DMS153 treated with DMSO at 0.1 percent for 48 hours (cell line): ENCODE results near the gene INPP5J.
"Not testable (repeated sequence)": the region's sequence is repeated elsewhere in the genome, so short reads cannot be mapped to it uniquely, and the experiment has no call there.

Experiments used
- DNase-seq: peaks from one replicate; lab custom pipeline; 2025; ENCODE audit not compliant: unreplicated experiment; lab: John Stamatoyannopoulos, UW

INPP5J gene

DNA sequence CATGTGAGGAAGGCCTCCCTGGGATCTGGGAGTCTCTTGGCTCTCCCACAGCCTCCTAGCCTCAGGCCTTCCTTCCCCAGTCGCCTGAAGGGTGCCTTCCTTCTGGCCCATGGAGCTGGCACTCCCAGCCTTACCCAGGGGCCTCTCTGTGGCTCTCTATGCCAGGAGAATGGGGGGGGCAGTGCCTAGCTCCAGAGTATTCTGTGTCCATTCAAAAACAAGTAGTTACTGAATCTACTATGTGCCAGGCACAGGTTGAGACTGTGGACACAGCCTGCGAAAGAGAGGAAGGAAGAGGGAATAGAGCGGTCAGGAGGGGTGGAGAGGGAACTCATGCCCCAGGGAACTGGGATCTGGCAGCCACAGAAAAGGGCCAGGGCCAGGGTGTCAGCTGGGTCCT, 20.3 kb downstream of the INPP5J start:
- DNase-seq: no peak

DNA sequence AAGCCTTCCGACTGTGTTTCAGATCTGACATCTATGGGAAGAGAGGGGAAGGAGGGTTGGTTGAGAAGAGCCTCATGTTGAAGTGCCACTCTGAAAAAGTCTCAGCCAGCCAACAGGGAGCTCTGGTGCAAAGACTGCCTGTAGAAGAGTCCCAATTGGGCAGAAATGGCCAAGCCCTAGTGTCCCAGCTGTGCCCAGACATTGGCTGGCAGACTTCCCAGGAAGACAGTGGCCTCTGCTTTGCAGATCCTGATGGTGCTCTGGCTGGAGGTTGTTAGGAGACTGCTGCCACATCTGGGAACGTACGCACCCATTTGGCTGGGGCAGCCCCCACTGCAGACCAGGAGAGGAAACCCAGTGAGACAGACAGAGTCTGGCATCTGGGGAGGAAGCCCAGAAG, 20.8 kb downstream of the INPP5J start:
- no peak for DNase-seq

DNA sequence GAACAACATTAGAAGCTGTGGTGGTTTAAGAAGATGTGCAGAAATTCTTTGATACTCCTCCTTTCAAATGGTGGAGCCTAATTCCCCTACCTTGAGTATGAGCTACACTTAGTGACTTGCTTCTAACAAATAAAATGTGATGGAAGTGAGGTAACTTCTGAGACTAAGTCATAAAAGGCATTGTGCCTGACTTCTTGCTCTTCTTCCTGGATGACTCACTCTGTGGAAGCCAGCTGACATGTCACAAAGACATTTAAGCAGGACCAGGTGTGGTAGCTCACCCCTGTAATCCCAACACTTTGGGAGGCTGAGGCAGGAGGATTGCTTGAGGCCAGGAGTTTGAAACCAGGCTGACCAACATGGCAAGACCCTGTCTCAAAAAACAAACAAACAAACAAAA, 21.5 kb downstream of the INPP5J start:
- no peak for DNase-seq

DNA sequence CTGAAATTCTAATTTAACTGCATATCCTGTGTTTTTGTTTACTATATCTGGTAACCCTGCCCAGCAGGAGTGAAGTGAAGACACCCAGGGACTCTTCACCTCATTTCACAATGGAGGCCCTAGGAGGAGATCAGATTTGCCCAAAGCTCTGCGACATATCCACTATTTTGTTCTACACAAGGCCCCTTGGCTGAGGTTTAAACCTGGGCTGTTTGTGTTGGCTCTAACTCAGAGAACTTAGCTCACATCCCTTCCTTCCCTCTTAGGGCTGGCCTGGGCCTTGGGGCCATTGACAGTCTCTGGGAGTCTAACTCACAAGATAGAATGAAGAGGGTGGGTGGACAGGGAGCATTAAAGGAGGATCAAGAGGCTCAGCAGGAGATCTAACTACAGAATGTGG, 25.7 kb downstream of the INPP5J start:
- DNase-seq: no peak

DNA sequence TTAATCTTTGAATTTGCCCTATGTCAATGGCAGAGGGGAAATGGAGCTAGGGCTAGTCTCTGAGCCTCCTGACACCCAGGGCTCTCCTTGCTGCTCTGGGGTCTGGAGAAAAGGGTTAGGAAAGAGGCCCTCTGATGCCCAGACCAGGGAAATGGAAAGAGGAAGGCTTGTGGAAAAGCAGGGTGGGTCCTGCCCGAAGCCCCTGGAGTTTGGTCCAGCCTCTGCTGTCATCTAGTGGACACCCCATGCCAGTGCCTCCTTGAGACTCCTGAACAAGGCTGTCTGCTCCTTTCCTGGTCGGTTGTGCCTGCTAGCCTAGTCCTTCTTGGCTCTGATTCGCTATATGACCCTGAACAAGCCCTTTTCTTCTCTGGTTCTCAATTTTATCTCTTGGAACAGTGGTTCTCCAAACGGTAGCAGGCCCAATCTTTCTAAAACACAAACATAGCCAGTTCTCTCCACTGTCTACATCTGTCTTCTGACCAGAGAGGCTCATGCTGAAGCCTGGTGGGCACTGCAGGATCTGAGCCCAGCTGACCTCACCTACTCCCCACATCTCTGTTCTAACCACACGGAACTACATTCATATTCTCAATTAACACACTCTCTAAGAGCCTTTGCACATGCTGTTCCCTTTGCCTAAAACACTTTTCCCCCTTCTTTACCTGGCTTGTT, 26.3 kb downstream of the INPP5J start:
- DNase-seq: peak; percentile 68

DNA sequence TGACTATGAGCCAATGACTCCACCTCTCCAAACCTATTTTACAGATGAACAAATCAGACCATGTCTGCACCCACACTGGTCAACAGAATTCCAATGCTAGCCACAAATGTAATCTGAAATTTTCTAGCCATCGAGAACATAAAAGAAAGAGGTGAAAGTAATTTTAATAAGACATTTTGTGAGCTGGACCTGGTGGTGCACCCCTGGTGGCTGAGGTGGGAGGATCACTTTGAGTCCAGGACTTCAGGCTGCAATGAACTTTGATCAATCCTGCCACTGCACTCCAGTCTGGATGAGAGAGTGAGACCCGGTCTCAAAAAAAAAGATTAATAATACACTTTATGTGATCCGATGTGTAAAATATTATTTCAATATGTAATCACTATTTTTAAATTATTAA, 27.8 kb downstream of the INPP5J start:
- DNase-seq: no peak

DNA sequence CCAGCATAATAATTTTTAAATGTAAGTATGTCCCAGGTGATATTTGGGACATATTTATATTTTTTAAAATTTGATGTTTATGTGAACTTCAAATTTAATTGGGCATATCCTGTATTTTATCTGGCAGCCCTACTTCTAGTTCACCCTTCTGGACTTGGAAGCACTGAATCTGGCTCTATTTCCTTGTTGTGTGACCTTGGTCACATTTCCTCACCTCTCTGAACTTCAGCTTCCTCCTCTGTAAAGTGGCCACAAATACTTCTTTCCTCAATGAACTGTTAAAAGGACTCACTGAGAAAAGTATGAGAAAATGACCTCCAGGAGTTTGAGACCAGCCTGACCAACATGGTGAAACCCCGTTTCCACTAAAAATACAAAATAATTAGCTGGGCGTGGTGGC, 29.1 kb downstream of the INPP5J start:
- no peak for DNase-seq

DNA sequence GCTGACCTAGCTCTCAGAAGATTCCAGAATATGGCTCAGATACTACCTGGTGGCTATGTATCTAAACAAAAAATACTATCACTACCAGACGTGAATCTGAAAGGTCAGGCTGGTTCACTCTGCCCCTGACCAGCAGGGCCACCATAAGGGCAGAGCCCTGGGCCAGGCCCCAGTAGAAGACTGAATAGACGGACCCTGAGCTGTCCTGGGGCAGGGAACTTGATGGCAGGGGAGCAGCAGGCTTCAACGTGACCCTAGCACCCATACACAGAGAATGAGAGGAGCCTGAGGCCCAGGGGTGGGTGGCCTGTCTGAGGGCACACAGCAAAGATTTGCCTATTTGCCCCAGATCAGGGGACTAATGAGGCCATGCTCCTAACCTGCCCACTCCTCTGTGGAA, 30.6 kb downstream of the INPP5J start:
- DNase-seq: no peak

DNA sequence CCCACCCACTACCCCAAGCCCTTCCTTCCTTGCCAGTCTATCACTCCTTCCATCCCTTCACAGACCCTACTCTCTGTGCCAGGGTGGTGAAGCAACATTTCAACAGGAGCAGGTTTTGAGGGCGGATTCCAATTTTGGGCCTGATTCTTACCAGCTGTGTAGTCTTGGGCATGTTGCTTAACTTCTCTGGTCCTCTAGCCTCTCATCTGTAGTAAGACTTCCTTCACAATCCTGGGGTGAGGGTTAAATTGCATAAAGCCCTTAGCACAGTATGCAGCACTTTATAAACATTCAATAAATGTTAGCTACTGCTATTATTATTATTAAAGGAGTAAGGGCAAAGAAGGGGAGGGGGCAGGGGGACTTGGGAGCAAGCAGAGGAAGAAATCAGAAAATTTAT, 32.2 kb downstream of the INPP5J start:
- DNase-seq: no peak

DNA sequence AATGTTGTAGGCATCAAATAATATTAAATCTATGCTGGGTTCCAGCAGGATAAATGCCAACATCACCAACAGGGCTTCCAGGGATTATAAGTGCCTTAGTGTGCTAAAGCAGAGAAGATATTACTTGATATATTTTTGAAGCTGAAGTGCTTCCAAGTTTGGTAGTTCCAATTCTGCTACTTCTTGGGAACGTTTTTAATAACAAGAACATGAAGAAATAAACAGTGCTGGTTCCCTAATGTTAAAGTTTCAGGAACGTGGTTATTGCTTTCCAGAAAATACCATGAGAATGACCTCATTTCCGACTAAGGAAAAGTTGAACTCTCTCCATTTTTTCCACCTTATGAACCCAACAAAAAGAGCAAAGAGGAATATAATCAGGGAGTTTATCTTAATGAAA, 32.7 kb downstream of the INPP5J start:
- no peak for DNase-seq

DNA sequence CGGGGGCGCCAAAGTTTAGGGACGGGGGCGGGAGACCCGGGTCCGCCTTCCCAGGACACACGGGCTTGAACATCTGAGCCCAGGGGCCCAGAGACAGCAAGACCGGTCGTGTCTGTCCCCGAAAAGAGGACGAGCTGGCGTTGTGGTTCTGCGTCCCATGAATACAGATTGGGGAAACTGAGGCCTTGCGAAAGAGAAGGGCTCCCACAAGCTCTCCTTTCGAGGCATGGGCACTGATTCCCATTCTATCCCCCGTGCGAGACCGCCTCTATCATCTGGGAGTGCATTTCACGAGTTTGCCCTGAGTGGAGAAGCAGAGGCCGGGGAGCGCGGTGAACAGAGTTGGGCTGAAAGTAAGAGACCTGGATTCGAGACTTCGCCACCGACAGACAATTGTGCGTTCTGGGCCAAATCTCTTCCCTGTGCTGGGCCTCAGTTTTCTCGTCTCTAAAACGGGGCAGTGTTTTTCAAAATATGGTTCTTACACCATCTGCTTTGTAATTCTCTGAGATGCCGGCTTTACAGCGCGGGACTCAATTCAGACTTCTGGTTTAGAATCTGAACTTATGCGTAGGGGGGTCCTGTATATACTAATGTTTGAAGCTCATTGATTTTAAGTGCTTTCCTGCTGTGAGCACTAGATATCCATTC, 37.7 kb downstream of the INPP5J start:
- no peak for DNase-seq

DNA sequence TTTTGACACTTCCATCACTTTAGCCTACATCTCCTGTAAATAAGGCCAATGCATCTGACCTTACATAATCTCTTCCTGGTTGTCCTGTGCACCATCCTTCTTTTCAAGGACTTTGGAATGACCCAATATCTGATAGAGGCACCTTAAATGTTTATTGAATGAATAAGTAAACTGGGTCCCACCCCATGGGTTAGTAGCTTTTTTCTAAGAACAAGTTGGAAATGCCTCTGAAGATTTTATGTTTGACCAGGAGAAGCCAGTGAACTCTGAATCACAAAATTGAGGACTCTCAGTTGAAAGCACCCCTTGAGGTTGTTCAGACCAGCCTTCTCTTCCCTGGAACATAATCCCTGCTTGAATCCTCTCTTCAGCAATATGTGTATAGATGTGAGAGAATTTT, 38.6 kb downstream of the INPP5J start:
- no peak for DNase-seq

DNA sequence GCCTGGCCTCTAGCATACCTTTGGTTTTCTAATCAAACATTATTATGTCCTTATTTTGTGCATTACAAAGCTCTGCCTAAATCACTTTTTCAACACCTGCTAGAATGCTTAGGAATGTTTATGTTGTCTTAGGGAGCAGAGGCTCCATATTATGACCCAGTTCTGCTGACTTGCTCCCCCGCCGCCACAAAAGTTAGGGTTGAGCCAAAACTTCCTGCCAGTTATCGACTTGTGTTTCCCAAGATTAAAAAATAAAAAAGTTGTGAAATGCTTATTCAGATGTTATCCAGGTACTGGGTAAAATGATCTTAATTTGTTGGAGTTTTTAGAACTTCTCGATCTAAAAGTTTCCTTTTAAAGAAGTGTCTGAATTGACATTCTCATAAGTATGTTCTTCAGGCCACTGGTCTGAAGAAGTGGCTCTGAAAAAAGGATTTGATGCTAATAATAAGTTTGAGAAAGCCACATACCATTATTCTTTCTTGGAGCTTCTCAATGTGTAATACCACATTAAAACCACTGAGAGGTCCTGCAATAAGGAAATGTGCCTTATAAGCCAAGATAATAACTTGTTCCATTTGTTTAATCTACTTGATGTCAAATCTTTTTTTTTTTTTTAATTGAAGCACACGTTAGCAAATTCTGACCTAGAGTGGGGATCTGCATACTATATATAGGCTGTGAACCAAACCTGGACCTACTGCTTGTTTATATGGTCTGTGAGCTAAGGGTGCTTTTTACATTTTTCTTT, 39.4 kb downstream of the INPP5J start:
- DNase-seq: no peak

DNA sequence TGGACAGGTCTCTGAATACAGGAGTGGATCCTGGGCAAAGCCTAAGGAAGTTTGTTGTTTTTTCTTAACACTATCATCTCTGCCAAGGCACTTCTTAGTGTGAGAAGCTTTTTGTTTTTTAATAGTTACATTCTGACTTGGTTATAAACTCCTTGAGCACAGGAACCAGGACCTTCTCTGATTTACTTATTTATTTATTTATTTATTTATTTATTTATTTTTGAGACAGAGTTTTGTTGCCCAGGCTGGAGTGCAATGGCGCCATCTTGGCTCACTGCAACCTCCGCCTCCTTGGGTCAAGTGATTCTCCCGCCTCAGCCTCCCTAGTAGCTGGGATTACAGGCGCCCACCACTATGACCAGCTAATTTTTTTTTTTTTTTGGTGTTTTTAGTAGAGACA, 48.2 kb downstream of the INPP5J start:
- no peak for DNase-seq

DNA sequence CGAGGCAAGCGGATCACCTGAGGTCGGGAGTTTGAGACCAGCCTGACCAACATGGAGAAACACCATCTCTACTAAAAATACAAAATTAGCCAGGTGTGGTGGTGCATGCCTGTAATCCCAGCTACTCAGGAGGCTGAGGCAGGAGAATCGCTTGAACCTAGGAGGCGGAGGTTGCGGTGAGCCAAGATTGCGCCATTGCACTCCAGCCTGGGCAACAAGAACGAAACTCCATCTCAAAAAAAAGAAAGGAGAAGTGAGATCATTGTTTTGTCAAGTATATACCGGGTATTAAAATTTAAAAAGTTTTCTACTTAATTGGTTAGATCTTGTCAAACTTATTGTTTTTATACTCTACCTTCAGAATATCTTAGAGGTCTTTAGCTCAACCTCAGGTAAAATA, 49.0 kb downstream of the INPP5J start:
- not testable (repeated sequence) for DNase-seq

DNA sequence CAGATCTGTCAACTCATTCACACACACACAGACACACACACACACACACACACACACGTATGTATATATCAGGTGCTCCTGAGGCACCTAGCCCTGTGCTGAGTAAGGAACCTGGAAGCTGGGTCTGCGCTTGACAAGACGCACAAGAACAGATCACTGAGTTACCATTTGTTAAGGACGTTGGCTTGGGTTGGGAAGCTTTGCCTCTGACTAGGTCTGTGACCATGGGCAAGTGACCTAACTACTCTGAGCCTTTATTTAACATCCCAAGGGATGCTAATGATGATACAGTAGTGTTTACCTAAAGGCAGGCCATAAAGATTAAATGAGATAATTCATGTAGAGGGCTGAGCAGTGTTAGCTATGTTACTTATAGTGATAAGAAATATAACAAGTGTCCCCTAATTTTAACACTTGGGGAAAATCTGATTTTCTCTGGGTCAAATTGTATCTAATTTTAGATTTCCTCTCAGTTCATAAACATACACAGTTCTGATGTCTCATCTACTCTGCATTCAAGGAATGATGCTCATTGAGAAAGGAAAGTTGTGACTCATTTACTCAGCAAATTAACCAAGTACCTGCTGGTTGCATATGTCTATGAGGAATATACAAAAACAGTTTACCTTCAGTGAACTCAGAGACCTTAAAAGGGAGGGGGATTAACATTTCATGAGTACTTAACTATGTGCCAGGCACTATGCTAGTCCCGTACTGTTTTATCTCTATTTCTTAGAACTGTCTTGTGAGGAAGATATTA, 50.8 kb downstream of the INPP5J start:
- DNase-seq: no peak

DNA sequence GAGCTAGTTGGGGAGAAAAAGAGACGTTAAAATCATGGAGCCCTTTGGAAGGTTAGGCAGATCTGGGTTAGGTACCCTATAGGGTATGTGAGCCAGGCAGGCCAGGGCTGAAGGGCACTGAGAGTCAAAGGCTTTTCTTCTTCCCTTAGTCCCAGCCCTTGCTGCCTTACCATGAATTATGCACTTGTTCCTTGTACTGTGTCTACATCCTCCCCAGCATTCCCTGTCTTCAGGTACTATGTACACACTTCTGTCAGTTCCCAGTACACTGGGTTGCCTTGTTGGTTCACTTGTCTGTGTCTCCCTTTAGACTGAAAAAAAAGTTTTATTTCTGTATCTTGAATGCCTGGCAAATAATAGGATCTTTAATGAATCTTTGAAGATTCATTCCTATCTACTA, 54.2 kb downstream of the INPP5J start:
- DNase-seq: no peak

DNA sequence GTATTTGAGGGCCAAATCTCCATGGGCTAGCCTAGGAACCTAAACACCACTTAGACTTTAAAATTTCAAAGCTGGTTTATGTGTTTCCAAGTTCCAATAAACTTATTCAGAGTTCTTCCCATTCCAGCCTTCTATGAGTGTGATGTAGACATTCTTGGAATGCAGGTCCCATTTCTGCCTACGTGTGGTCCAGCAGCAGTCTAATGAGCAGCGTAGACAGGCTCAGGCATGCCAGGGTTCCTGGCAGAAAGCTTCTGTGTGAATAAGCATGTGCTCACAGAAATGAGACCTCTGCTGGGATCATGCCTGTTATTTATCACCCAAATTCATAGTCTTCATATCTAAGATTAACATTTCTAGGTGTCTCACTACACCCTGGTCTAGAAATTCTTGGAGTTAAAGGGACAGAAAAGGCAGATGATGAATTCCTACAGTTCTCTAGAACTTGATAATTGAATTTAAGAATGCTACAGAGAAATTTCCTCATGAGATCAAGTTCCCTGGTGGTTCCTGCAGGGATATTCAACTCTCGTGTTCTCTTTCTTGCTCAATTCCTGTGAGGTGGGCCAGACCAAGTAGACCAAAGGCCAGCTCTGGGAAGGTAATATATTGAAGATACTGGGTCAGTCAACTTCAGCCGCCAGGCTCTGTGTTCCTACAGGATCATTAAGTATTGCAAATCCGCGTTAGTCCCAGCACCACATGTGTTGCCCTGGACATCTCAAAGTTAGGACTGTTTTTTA, 54.8 kb downstream of the INPP5J start:
- DNase-seq: no peak

DNA sequence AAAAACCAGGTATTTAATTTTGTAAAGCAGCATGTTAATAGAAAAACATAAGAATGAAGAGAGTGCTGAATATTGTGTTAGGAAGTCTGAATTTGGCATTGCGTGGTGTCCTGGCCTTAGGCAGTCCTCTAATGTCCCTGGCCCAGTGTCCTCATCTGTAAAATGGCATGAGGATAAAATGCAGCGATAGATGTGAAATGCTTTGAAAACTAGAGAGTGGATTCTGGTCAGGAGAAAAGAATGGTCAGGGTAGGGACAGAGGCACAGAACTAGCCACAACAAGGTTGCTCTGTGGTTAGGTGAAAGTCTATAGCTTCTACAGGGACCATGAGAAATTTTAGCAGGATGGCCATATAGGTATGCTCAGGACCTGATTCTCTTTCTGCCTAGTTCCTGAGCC, 56.1 kb downstream of the INPP5J start:
- no peak for DNase-seq

DNA sequence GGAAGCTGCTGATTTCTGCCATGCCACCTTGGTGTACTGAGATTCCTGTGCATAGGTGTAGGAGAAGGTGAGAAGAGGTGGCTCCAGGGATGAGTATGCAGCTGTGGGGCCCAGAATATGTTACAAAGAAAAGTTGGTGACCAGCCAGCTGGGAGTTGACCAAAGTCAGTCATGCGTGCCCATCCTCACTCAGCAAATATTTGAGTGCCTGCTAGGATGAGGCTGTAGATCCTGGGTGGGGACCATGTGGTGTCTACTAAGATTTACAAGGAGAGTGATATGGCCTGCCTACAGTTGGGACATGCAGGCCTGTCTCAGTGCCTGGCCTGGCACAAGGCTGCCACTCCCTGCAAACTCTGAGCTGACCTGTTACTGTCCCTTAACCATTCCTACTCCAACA, 56.6 kb downstream of the INPP5J start:
- DNase-seq: no peak

DNA sequence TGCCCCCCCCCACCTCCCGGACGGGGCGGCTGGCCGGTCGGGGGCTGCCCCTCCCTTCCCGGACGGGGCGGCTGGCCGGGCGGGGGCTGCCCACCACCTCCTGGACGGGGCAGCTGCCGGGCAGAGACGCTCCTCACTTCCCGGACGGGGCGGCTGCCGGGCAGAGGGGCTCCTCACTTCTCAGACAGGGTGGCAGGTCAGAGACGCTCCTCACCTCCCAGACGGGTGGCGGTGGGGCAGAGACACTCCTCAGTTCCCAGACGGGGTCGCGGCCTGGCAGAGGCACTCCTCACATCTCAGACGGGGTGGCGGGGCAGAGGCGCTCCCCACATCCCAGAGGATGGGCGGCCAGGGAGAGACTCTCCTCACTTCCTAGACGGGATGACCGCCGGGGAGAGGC, 61.2 kb downstream of the INPP5J start:
- DNase-seq: no peak
